K562 (cell line): ENCODE results near the gene ATP6V1F. TPM values are rescaled to one million over a fixed set of nuclear protein-coding genes. Genes with fewer than 3 reads are reported as not detected.

Experiments
- ATF3 ChIP-seq, 2 experiments: fragments of 450-650 bp in 1 of 2; sonication (generic) in 1 of 2; formaldehyde crosslinking in 1 of 2; IDR thresholded peaks in 1 of 2; conservative IDR thresholded peaks in 1 of 2; 2 replicates each; pipeline versions ENCODE4 v1.6.1 to v1.8.1; 2016 to 2023; ENCODE audit warnings: mild to moderate bottlenecking in 2 of 2, moderate library complexity in 2 of 2, inconsistent platforms in 1 of 2, missing genetic modification reagents in 1 of 2
- CHCHD3 ChIP-seq: fragments of 250-450 bp; sonication (Bioruptor Pico); IDR thresholded peaks from 2 replicates; pipeline ENCODE4 v2.1.2; 2022; ENCODE audit warnings: mild to moderate bottlenecking
- CREB5 ChIP-seq: fragments of 250-450 bp; sonication (Bioruptor Pico); IDR thresholded peaks from 2 replicates; pipeline ENCODE4 v1.5.0; 2020; ENCODE audit warnings: mild to moderate bottlenecking
- ETV6 ChIP-seq, 3 experiments: fragments of 150-350 bp in 1 of 3; sonication (generic) in 1 of 3; formaldehyde crosslinking in 1 of 3; IDR thresholded peaks; 2 replicates each; pipeline versions ENCODE4 v1.6.1 to v1.8.0; 2014 to 2022; ENCODE audit warnings: borderline replicate concordance in 2 of 3, low read depth in 2 of 3, antibody characterized with exemption in 1 of 3, low read length in 1 of 3, mild to moderate bottlenecking in 1 of 3, missing genetic modification reagents in 1 of 3
- HDGF ChIP-seq: fragments of 450-650 bp; IDR thresholded peaks from 2 replicates; pipeline ENCODE4 v1.6.1; 2016
- HMGN3 ChIP-seq: IDR thresholded peaks from 2 replicates; pipeline ENCODE4 v1.6.1; 2011; ENCODE audit warnings: borderline replicate concordance, low read depth, mild to moderate bottlenecking, mixed read lengths, low read length; ENCODE audit not compliant: insufficient read length; ENCODE audit errors: extremely low read depth
- MXD1 ChIP-seq: fragments of 250-450 bp; sonication (Bioruptor Pico); IDR thresholded peaks from 2 replicates; pipeline ENCODE4 v1.8.0; 2021; ENCODE audit warnings: borderline replicate concordance, mild to moderate bottlenecking, moderate library complexity; ENCODE audit not compliant: poor library complexity, severe bottlenecking
- NFE2L1 ChIP-seq: fragments of 450-650 bp; IDR thresholded peaks from 2 replicates; pipeline ENCODE4 v1.6.1; 2016; ENCODE audit warnings: missing genetic modification characterization, low read depth, mild to moderate bottlenecking, missing compliant biosample characterization, moderate library complexity, borderline replicate concordance
- PML ChIP-seq: IDR thresholded peaks from 2 replicates; pipeline ENCODE4 v1.6.1; 2012; ENCODE audit warnings: low read length, inconsistent platforms
- USF2 ChIP-seq: sonication (generic); formaldehyde crosslinking; IDR thresholded peaks from 2 replicates; pipeline ENCODE4 v1.5.0; 2020; ENCODE audit warnings: missing genetic modification reagents
- ZBTB7A ChIP-seq: IDR thresholded peaks from 2 replicates; pipeline ENCODE4 v1.6.1; 2011; ENCODE audit warnings: low read depth, mild to moderate bottlenecking, low read length, moderate library complexity, borderline replicate concordance; ENCODE audit not compliant: control insufficient read depth
- ZFP36 ChIP-seq: fragments of 150-350 bp; IDR thresholded peaks from 2 replicates; pipeline ENCODE4 v1.6.1; 2018; ENCODE audit warnings: low read length, low read depth; ENCODE audit not compliant: partially characterized antibody
- ZFPM2 ChIP-seq: fragments of 250-450 bp; sonication (Bioruptor Pico); IDR thresholded peaks from 2 replicates; pipeline ENCODE4 v1.5.1; 2022; ENCODE audit warnings: mild to moderate bottlenecking
- ZKSCAN1 ChIP-seq: fragments of 150-350 bp; IDR thresholded peaks from 2 replicates; pipeline ENCODE4 v1.6.1; 2016; ENCODE audit warnings: low read depth, low read length
- ZNF175 ChIP-seq: fragments of 200-800 bp; sonication (Bioruptor generic); IDR thresholded peaks from 2 replicates; pipeline ENCODE4 v1.6.1; 2016; ENCODE audit warnings: low read depth, mild to moderate bottlenecking, missing genetic modification characterization, missing compliant biosample characterization
- polyA plus RNA-seq, 8 experiments: library from polyadenylated mRNA; depleted of rRNA in 4 of 8; stranded (reverse) in 5 of 8; unstranded in 3 of 8; fragments of >200 nt; fragmentation: Nextera tagmentation in 2 of 8; fragmentation: Illumina TruSeq in 1 of 8; extraction: Ambion mirVana in 2 of 8; extraction: Trizol in 1 of 8; gene quantifications; 2 replicates each; pipeline versions ENCODE4 v1.2.1 to v1.2.3, GENCODE V29; 2011 to 2014; ENCODE audit warnings: inconsistent platforms in 1 of 8, missing spikeins in 1 of 8
- total RNA-seq, 7 experiments: library from RNA; depleted of rRNA in 6 of 7; stranded (reverse); fragments of >200 nt in 6 of 7; fragmentation: Illumina TruSeq in 2 of 7; extraction: Trizol in 2 of 7; gene quantifications; 2 replicates each; pipeline versions ENCODE4 v1.2.1 to v1.2.3, GENCODE V29; 2011 to 2021; ENCODE audit warnings: low replicate concordance in 1 of 7
- TF ChIP-seq, protein P1 (sequence below), 2 experiments: fragments of 450-650 bp; IDR thresholded peaks; 2 replicates each; pipeline ENCODE4 v1.6.1; 2018; ENCODE audit warnings: mild to moderate bottlenecking in 2 of 2, low read depth in 1 of 2; ENCODE audit not compliant: partially characterized antibody in 2 of 2

ATP6V1F gene
- total and polyA plus RNA-seq, 9 of the 15 experiments (the other 6 are each of a cell fraction or from before 2014, with no cell fraction given), result 206 to 1,123 (median 542) TPM

DNA sequence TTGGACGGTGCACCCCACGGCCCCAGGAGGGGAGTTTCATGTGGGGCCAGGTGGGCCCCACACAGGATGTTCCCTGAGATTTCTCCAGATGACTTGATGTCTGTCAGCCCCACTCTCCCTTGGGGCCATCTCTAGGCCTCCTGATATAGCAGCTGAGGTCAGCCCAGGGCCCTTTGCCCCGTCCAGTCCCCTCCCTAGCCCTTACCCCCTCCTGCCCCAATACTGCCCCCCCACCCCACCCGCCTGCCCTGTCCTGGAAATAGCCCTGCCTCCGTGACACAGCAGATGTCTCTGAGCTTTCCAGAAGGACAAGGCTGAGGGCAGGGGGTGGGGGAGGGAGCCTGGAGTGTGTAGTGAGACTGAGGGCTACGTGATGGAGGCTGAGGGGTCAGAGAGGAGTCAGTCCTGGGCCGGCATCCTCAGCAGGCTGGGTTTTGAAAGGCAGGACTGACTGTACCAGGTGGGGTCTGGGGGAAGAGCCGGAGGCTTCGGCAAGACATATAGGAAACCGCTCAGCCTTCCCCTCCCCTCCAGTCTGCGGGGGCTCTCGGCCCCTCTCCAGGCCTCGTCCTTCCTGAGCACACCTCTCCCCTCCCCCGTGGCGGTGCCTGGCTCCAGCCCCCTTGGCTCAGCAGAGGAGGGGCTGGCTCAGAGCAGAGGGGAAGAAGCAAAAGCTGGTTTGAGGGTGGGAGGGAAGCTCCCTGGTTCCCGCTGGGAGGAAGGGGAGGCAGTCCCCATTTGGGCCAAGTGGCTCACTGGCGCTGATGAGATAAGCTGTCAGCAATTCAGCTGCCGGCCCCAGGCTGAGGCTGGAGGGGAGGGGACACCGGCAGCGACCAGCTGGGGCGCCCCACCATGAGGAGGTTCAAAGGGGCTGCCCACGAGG lies 30.4 kb upstream of the ATP6V1F start (continued):
- TF ChIP-seq MXD1 (CRISPR knock-in tag) (no peak), ETV6 (IDR thresholded peaks at IDR 0.05; ENCODE audit: borderline replicate concordance in 1 of 2, low read depth in 2 of 2, low read length in 1 of 2) (no peak), ETV6 (CRISPR knock-in tag; IDR thresholded peaks at IDR 0.05; ENCODE audit: borderline replicate concordance) (no peak), ATF3 (IDR thresholded peaks at IDR 0.05) (0 out of 2 replicates have a peak, but pooled peaks have one; percentile 29), ATF3 (CRISPR knock-in tag; conservative IDR thresholded peaks at IDR 0.05) (no peak), ZFP36 (peak; percentile 9), ZKSCAN1 (0 out of 2 replicates have a peak, but pooled peaks have one; percentile 10), CREB5 (CRISPR knock-in tag) (no peak), NFE2L1 (tag) (no peak), ZFPM2 (CRISPR knock-in tag) (0 out of 2 replicates have a peak, but pooled peaks have one; percentile 34), ZNF175 (CRISPR knock-in tag) (peak; percentile 52; the same call in 1 of the 2 replicates), HMGN3 (peak; percentile 73), ZBTB7A (peak; percentile 94), HDGF (peak; percentile 80; the same call in 1 of the 2 replicates), CHCHD3 (CRISPR knock-in tag) (peak; percentile 22; the same call in 1 of the 2 replicates), PML (peak; percentile 56), USF2 (CRISPR knock-in tag) (no peak)
- TF ChIP-seq, protein P1, sequence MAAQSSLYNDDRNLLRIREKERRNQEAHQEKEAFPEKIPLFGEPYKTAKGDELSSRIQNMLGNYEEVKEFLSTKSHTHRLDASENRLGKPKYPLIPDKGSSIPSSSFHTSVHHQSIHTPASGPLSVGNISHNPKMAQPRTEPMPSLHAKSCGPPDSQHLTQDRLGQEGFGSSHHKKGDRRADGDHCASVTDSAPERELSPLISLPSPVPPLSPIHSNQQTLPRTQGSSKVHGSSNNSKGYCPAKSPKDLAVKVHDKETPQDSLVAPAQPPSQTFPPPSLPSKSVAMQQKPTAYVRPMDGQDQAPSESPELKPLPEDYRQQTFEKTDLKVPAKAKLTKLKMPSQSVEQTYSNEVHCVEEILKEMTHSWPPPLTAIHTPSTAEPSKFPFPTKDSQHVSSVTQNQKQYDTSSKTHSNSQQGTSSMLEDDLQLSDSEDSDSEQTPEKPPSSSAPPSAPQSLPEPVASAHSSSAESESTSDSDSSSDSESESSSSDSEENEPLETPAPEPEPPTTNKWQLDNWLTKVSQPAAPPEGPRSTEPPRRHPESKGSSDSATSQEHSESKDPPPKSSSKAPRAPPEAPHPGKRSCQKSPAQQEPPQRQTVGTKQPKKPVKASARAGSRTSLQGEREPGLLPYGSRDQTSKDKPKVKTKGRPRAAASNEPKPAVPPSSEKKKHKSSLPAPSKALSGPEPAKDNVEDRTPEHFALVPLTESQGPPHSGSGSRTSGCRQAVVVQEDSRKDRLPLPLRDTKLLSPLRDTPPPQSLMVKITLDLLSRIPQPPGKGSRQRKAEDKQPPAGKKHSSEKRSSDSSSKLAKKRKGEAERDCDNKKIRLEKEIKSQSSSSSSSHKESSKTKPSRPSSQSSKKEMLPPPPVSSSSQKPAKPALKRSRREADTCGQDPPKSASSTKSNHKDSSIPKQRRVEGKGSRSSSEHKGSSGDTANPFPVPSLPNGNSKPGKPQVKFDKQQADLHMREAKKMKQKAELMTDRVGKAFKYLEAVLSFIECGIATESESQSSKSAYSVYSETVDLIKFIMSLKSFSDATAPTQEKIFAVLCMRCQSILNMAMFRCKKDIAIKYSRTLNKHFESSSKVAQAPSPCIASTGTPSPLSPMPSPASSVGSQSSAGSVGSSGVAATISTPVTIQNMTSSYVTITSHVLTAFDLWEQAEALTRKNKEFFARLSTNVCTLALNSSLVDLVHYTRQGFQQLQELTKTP (IDR thresholded peaks at IDR 0.05; ENCODE audit: low read depth in 1 of 2, partially characterized antibody in 2 of 2), result peak in 1 of 2 experiments; percentile 43
